ENCODE measurements around the gene NAA80.

Gene NAA80

DNA sequence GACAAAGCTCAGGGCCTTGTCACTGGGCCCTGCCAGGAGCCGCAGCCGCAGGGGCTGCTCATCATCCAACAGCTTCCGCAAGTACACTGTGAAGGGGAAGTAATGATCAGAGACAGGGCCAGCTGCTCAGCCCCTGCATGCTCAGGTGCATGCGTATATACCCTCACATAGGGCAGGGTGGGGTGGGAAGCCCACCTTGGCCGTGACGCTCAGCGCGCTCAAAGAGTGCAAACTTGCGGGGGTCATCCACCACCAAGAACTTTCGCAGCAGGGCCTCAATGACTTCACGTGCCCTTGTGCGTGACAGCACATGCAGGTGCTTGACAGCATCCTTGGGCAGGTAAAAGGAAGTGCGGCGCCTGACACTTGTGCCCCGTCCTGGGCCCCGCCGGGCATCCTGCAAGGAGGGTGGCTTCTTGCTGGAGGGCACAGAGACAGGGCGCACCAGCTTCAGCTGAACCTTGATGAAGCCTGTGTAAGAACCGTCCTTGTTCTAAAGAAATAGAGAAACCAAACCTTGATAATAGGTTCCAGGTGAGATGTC is 32.2 kb upstream of the NAA80 start:
- no peak overlapping the region for H3K4me2 ChIP-seq (ENCODE audit: low read depth, low read length, poor library complexity, severe bottlenecking)
- TF ChIP-seq EZH2phosphoT487 (IDR thresholded peaks at IDR 0.05; ENCODE audit: borderline replicate concordance), result no peak
- no peak for TF ChIP-seq CTCF (conservative IDR thresholded peaks at IDR 0.05; ENCODE audit: low read length)
- H2AFZ ChIP-seq (ENCODE audit: low read length), result no peak overlapping the region
- peaks cover 83% of the 10 kb centered on the region for H4K20me1 ChIP-seq (ENCODE audit: insufficient read depth, low read length, poor library complexity, severe bottlenecking)
- no peaks in the 10 kb centered on the region for H3K9me3 ChIP-seq (ENCODE audit: insufficient read depth, low read depth, low read length)
- H3F3A ChIP-seq (ENCODE audit: low read depth), result peaks cover 9% of the 10 kb centered on the region
- H3K9ac ChIP-seq (ENCODE audit: low read depth, low read length, poor library complexity, severe bottlenecking), result no peak overlapping the region
- peaks cover 46% of the 10 kb centered on the region for H3K36me3 ChIP-seq (ENCODE audit: insufficient read depth, low read length)
- no peaks in the 10 kb centered on the region for H3K9me2 ChIP-seq (replicated peaks; ENCODE audit: low read depth, low read length)
- peaks cover 81% of the 10 kb centered on the region for H3K79me2 ChIP-seq (ENCODE audit: insufficient read depth, low read length)
- no peak overlapping the region for H3K4me3 ChIP-seq (ENCODE audit: low read length, poor library complexity, severe bottlenecking)
- peaks cover 34% of the 10 kb centered on the region for H3K4me1 ChIP-seq (ENCODE audit: insufficient read depth, low read length, poor library complexity, severe bottlenecking)
- H3K27me3 ChIP-seq (ENCODE audit: insufficient read depth, low read length, poor library complexity, severe bottlenecking), result no peaks in the 10 kb centered on the region

DNA sequence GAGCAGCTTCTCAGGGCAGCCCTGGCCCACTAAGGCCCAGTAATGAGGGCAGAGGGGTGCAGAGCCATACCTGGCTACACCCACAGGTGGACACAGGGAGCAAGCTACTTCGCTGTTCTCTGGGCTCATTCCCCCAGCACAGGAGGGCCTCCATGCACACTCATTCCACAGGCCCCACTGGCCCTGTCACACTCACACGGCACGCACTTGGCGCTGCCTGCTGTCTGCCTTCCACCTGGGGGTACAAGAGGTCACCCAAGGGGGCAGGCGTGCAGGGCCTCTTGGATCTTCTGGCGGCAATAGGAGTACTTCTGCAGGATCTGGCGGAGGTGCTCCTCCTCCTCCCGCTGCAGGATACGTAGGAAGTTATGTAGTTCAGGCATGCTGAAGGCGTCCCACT is 31.1 kb upstream of the NAA80 start:
- TF ChIP-seq EZH2phosphoT487 (IDR thresholded peaks at IDR 0.05; ENCODE audit: borderline replicate concordance), result no peak
- no peak for TF ChIP-seq CTCF (conservative IDR thresholded peaks at IDR 0.05; ENCODE audit: low read length)
- no peaks in the 10 kb centered on the region for H3K27me3 ChIP-seq (ENCODE audit: insufficient read depth, low read length, poor library complexity, severe bottlenecking)
- no peaks in the 10 kb centered on the region for H3K9me3 ChIP-seq (ENCODE audit: insufficient read depth, low read depth, low read length)
- H3K9ac ChIP-seq (ENCODE audit: low read depth, low read length, poor library complexity, severe bottlenecking), result no peak overlapping the region
- H3F3A ChIP-seq (ENCODE audit: low read depth), result peaks cover 9% of the 10 kb centered on the region
- H3K36me3 ChIP-seq (ENCODE audit: insufficient read depth, low read length), result peaks cover 46% of the 10 kb centered on the region
- no peak overlapping the region for H3K4me3 ChIP-seq (ENCODE audit: low read length, poor library complexity, severe bottlenecking)
- peaks cover 73% of the 10 kb centered on the region for H3K79me2 ChIP-seq (ENCODE audit: insufficient read depth, low read length)
- H3K9me2 ChIP-seq (replicated peaks; ENCODE audit: low read depth, low read length), result no peaks in the 10 kb centered on the region
- no peak overlapping the region for H2AFZ ChIP-seq (ENCODE audit: low read length)
- H3K4me1 ChIP-seq (ENCODE audit: insufficient read depth, low read length, poor library complexity, severe bottlenecking), result peaks cover 25% of the 10 kb centered on the region
- peaks cover 72% of the 10 kb centered on the region for H4K20me1 ChIP-seq (ENCODE audit: insufficient read depth, low read length, poor library complexity, severe bottlenecking)
- H3K4me2 ChIP-seq (ENCODE audit: low read depth, low read length, poor library complexity, severe bottlenecking), result no peak overlapping the region

- Histone ChIP-seq H3K9me2 (replicated peaks; ENCODE audit: low read depth, low read length) (no peaks in the 10 kb centered on the region), H4K20me1 (ENCODE audit: insufficient read depth, low read length, poor library complexity, severe bottlenecking) (peaks cover 49% of the 10 kb centered on the region), H3K79me2 (ENCODE audit: insufficient read depth, low read length) (peaks cover 51% of the 10 kb centered on the region), H3K4me1 (ENCODE audit: insufficient read depth, low read length, poor library complexity, severe bottlenecking) (peaks cover 15% of the 10 kb centered on the region), H3K9ac (ENCODE audit: low read depth, low read length, poor library complexity, severe bottlenecking) (peak within 1 kb of the TSS; percentile 82), H3F3A (ENCODE audit: low read depth) (peaks cover 9% of the 10 kb centered on the region), H2AFZ (ENCODE audit: low read length) (no peak within 1 kb of the TSS), H3K36me3 (ENCODE audit: insufficient read depth, low read length) (peaks cover 35% of the 10 kb centered on the region), H3K9me3 (ENCODE audit: insufficient read depth, low read depth, low read length) (no peaks in the 10 kb centered on the region), H3K27me3 (ENCODE audit: insufficient read depth, low read length, poor library complexity, severe bottlenecking) (no peaks in the 10 kb centered on the region), H3K4me3 (ENCODE audit: low read length, poor library complexity, severe bottlenecking) (peak within 1 kb of the TSS; percentile 94), H3K4me2 (ENCODE audit: low read depth, low read length, poor library complexity, severe bottlenecking) (peak within 1 kb of the TSS; percentile 95)
- TF ChIP-seq EZH2phosphoT487 (IDR thresholded peaks at IDR 0.05; ENCODE audit: borderline replicate concordance) (no peak), CTCF (conservative IDR thresholded peaks at IDR 0.05; ENCODE audit: low read length) (no peak)
Observed at GRCh38 chr3:50327943-50328691, 28.9 kb upstream of the NAA80 start, which contains the start of gene TUSC2. Gene TUSC2, minus strand, starts transcription at chr3:50328223. Its CDS starts 124 bp downstream, at chr3:50328099.

Data from Loucy (cell line).